HS-27A (cell line): Measurements from ENCODE around the gene ARHGAP33.

ENCODE experiments used
- DNase-seq: peaks from one replicate; pipeline ENCODE4 v3.0.0-alpha.2; 2012; ENCODE audit warnings: low read depth, missing footprints

The ARHGAP33 gene

DNA sequence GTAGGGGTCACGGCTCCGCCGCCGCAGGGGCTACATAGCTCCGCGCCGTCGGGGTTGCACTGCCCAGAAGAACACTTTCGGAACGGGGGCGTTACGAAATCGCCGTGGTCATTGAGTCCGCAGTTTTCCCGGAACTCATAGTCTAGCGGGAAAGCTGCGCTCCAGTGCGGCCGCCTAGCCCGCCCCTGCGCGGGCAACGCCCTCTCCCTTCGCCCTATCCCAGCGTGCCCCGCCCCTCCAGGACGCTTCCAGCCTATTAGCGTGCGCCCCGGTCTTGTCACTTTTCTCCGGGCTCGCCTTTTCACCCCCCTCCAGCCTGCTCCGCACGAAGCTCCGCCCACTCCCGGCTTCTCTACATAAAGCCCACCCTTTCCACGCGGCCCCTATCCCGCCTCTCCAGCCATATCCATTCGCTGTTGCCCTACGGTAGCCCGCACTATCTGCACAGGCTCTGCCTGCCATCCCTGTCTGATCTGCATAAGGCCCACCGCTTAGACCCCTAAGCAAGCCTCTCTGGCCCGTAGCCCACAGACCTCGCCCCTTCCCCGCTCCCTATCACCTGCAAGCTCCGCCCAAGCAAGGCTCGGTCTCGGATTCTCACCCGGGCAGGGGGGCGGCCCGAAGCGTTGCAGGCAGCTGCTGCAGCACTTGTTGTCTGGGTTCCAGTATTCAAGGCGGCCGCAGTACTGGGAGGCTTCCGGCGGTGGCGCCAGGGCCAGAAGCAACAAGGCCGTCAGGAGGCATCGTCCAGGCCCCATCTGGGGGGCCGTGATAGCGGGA lies 34.8 kb upstream of the ARHGAP33 start:
- peak; percentile 89 for DNase-seq

DNA sequence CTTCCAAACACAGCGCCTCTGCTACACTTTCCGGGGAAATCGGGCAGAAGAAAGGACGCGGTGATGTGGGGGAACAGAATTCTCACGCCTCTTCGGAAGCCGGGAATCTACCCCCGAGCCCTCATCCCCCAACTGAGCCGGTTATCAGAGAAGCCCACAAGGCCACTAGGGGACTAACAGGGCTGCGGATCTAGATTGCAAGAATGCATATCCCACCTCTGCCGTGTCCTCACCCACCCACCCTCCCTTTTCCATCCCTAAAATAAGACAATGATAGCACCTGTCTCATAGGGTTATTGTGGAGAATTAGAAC lies 34.2 kb upstream of the ARHGAP33 start:
- DNase-seq: no peak

DNA sequence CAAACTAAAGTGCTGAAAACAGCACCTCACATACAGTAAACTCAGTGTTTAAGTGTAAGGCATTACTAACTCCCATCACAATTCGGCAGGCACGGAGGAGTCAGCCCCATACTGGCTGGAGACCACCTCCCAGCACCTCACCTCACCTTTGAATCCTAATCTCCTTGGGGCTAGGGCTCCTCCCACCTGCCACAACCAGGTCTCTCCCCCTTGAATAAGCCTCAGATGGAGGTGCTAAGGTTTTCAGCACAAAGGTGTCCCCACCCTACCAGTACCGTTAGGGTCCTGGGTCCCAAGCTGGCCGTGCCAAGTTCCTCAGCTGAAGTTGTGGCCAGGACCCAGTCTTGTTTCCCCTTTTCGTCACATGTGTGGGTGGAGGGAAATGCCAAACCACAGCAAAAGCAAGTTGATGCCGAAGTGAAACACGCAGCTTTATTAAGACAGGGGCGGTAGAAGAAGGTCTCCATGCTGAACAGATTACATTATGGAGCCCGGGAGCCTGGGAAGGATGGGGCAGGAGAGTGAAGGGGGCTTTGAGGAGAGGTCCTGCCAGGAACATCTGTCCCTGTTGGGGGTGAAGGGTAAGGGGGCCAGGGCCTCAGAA lies 33.1 kb upstream of the ARHGAP33 start, which contains the start of gene IGFLR1:
TSS of gene IGFLR1 (minus strand) at position 332 of the 604 bp plus-strand sequence. CDS start 1,272 bp downstream, outside the sequence.
- no peak for DNase-seq

DNA sequence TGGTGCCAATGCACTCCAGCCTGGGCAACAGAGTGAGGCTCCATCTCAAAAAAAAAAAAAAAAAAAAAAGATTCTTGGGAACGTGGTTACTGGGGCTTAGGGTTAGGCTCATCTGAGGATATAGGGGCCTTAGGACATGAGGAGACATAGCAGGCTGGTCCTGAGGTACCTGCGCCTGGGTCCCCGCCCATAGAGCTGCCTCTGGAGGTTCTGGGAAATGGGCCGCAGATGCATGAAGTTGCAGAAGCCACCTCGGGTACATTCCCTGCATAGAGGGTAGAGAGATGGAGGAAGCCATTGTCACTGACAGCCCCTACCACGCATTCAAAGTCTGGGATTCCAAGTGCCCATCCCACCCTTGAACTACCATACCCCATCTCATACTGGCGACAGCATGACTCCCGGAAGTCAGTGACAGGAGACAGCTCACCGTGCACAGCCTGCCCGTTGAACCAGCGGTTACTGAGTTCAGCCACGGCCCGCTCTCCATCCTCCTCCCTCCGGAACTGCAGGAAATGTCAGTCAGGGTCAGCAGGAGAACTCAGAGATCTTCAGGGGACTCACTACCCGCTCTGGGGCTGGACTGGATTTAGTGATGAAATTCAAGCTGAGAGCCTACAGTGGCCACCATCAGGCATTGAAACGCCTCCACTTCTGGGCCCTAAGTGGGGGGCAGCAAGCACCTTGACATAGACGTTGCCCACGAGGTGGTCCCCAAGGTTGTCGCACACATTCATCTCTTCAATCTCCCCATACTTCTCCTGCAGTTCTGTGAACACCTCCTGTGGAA lies 31.5 kb upstream of the ARHGAP33 start:
- DNase-seq: no peak

DNA sequence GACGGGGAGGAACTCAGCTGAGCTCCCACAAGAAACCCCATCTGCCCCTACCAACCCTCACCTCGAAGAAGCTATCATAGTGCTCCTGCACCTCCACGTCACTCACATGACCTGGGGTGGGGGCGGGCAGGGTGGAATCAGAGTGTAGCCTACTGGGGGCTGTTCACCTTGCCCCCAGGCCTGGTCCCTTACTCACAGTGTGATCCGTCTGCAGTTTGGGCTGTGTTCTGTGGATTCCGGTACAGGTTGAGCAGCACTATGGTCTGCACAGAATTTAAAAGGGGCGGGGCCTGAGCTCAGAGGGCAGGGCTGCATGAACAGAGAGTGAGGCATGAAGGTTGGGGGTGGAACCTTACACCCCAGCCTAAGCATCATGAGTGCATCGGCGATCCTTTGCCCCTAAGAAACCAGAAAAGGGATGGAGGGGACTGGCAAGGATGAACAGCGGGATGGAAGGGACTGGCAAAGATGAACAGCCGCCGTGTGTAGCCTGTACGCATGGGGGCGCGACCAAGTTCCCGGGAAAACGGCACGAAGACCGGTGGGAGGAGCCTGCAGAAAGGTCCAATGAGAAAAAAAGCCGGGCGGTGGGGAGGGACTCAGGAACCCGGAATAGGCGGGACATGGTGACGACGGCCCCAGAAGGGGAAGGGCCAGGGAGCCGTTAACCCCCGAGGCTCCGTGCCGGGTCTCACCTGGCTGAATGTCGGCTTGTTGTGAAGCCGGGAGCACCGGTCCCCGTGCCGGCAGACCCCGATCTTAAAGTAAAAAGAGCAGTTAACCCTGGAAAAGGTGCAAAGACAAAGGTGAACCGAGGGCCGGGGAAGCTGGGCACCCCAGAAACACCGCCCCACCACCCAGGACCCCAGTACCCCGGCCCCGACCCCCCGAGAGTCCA lies 30.7 kb upstream of the ARHGAP33 start:
- peak; percentile 99 for DNase-seq

DNA sequence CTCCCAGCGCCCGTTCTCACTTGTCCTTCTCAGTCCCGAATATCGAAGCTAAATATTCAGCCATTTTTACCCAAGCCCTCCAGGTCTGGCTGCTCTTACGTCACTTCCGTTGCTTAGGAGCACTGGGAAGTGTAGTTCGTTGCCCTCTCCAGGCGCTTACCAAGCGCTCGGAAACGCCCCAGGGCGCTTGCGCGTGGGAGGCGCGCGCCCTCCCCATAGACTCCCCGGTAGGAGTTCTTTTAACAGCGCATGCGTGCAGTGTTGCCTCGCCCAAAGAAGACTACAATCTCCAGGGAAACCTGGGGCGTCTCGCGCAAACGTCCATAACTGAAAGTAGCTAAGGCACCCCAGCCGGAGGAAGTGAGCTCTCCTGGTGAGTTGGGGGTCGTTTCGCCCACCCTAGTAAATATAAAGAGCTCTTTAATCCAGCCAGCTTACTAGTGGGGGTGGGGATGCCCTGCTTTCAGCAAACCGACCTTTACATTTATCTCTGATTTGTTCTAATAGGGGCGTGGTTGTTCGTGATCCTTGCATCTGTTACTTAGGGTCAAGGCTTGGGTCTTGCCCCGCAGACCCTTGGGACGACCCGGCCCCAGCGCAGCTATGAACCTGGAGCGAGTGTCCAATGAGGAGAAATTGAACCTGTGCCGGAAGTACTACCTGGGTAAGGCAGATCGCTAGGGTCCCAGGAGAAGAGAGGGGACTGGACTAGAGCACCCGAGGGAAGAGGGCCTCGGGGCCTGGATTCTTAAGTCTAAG lies 29.9 kb upstream of the ARHGAP33 start, which contains the start of the genes PSENEN and U2AF1L4:
TSS of gene PSENEN (plus strand) at position 324 of the 759 bp plus-strand sequence. CDS start at position 604, 280 bp downstream.
TSS of gene U2AF1L4 (minus strand) at position 91 of the 759 bp plus-strand sequence. CDS start at position 64, 27 bp downstream.
- peak; percentile 100 for DNase-seq

DNA sequence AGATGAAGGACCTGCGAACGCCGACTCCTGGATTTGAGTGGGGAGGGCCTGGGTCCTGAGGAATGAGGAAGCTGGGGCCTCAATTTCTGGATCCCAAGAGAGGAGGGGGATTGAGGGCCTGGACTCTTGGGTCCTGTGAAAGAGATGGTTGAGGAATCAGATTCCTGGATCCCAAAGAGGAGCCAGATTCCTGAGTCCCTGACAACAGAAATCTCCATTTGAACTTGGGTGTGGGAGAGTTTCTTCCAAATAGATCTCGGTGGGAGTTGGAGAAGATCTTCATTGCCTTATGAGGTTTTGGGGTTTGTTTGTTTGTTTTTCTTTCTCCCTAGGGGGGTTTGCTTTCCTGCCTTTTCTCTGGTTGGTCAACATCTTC lies 29.3 kb upstream of the ARHGAP33 start:
- DNase-seq: no peak

DNA sequence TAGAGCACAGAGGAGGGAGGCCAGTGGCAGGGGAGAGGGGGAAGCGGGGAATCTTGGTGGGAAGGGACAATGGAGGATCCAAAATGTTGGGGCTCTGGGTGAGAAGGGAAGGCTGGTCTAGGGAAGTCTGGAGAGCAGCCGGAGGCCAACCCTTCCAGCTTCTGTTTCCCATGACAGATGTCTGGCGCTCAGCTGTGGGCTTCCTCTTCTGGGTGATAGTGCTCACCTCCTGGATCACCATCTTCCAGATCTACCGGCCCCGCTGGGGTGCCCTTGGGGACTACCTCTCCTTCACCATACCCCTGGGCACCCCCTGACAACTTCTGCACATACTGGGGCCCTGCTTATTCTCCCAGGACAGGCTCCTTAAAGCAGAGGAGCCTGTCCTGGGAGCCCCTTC lies 28.8 kb upstream of the ARHGAP33 start:
- DNase-seq: no peak

DNA sequence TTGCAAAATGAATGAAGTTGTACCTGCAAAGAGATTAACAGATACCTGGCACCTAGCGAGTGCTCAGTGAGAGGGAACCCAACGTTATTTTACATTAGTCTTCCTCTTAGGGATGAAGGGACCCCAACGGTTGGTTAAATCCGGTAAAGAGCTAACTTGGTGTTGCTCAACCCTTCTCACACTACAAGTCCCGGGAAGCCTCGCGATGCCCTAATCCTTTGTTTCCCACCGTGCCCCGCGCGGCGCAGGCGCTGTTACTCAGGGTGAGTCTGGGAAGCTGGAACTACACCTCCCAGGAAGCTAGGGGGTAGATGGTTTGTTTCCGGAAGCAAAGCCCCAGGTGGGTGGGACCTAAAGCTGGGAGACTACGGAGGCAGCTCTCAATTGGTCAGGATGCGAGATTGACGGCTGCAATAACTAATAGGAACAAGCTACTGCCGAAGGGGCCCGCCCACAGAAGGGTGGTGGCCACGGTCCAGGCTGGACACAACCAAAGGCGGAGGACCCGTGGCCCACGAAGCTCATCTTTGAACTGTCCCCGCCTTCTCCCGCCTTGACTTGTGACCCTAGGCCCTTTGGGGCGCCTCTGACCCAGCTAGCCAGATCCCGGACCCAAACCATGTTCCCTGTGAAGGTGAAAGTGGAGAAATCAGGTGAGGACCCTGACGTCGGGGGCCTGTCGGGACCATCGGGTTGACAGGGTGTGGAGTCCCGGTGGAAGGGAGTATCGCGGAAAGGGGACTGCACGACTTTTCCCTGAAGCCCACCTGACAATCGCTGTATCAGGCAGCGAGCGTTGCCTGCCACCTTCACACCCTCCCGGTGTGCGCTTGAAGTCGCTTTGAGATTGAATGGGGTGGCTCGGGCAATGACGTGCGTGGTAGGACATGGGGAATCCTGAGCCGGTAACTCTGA lies 27.0 kb upstream of the ARHGAP33 start, which contains the start of gene LIN37:
TSS of gene LIN37 (plus strand) at position 471 of the 915 bp plus-strand sequence. CDS start at position 620, 149 bp downstream.
- DNase-seq: peak; percentile 100

DNA sequence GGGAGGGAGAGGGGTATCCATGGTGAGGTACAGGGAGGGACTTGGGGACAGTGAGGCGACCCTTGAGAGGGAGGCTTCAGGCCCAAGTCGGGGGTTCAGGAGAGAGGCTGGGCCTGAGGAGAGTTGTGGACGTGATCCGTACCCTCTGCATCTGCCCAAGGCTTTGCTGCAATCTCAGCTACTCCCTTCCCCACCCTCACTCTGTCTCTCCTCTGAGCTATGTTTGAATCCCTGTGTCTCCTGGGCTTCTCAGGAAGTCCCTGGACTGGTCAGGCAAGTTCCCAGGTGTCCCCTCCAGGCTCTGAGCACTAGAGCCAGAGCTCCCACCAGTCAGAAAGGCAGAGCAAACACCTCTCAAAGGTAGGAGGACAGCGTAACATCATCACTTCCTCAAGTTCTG lies 25.2 kb upstream of the ARHGAP33 start:
- DNase-seq: no peak

DNA sequence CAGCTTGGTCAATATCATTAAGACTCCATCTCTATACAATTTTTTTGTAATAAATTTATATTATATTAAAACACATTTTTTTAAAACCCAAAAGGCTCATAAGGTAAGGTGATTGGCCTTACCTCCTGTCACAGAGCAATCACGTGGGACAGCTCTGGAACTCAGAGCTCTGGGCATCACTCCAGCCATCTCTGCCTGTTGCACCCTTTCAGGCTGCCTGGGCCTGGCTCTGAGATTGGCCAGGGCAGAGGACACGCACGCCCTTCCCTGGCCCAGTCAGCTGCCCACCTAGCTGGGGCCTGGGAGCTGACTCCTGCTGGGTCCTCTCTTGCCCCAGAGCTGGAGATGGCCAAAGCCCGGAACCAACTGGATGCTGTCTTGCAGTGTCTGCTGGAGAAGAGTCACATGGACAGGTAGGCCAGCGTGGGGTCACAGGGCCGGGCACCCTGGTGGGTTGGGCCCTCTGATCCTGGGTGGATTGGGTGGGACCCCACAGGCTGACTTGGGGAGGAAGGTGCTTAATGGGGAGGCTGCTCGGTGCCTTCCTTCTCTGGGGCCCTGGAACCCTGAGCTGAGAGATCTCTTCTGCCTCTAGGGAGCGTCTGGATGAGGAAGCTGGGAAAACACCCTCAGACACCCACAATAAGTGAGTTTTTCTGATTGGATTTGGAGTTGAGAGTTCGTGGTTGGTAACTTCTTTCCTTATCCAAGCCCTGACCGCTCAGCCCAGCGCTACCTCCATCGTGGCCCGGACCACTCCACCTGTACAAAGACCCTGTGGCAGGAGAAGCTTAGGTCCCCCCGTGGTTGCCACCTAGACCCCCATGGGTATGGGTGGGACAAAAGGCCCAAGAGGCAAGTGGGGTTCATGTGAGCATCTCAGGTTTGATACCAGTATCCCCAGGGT lies 23.3 kb upstream of the ARHGAP33 start:
- DNase-seq: no peak

DNA sequence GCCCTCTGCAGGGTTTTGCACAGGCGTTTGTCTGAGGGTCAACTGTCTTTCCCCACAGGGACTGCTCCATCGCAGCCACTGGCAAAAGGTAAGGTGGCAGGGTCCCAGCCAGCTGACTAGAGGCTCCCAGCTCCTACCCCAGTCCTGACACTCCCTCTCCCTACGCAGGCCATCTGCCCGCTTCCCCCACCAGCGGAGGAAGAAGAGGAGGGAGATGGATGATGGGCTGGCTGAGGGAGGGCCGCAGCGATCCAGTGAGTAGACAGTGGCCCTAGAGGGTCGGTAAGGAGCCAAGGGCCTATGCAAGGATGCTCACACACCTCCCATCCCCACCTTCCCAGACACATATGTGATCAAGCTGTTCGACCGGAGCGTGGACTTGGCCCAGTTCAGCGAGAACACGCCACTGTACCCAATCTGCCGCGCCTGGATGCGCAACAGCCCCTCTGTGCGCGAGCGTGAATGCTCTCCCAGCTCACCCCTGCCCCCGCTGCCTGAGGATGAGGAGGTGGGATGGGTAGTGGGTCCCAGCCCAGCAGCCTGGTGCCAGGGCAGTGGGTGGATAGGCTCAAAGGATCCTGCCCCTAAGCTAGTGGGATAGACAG lies 22.5 kb upstream of the ARHGAP33 start:
- no peak for DNase-seq

DNA sequence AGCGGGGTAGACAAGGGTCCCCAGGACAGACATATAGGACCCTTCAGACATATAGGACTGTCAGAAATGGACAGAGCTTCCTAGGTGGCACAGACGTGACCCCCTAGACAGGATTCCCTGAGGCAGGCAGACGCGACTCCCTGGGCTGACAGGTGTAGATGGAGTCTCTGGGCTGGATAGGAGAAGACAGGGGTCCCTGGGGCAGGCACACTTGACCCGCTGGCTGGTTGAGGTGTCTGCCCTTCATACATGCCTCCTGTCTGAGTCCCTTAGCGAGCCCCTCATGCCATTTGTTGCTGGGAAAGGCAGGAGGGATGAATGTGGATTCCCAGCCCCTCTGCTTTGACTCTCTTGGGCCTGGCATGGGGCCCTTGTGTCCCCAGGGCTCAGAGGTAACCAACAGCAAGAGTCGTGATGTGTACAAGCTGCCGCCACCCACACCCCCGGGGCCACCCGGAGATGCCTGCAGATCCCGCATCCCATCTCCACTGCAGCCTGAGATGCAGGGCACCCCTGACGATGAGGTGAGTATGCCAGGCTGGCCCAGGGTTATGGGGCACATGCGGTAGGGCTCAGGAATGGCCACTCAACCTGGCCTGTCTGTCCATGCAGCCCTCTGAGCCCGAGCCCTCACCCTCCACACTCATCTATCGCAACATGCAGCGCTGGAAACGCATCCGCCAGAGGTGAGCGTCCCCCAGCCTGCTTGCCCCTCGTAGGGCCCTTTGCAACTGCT lies 21.6 kb upstream of the ARHGAP33 start:
- no peak for DNase-seq

DNA sequence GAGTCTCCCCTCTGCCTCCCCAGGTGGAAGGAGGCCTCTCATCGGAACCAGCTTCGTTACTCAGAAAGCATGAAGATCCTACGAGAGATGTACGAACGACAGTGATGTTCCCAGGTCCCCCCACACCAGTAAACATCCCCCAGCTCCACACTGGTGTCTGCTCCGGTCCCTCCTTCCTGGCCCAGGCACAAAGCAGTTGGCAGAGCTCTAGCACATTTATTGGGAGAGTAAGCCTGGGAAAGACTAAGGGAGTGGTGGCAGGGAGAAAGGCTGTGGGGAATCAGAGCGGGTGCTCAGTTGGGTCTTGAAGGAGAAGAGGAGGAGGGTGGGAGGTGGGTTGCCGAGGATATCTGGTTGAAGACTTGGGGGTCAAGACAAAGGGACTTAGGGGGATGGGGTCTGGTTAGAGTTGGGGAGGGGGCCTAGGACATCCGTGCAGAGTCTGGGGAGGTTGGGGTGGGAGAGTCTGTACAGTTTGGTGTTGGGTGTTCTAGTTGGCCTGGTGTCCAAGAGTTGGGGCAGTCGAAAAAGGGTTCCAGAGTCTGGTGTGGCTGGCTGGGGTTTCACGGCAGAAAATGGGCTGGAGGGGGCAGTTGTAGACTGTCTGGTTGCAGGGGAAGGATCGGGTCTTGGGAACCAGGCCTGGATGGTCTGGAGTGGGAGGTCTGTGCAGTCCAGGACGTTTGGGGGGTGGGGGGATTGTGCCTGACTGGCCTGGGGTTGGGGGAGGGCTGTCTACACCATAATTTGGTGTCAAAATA lies 20.8 kb upstream of the ARHGAP33 start:
- DNase-seq: no peak

DNA sequence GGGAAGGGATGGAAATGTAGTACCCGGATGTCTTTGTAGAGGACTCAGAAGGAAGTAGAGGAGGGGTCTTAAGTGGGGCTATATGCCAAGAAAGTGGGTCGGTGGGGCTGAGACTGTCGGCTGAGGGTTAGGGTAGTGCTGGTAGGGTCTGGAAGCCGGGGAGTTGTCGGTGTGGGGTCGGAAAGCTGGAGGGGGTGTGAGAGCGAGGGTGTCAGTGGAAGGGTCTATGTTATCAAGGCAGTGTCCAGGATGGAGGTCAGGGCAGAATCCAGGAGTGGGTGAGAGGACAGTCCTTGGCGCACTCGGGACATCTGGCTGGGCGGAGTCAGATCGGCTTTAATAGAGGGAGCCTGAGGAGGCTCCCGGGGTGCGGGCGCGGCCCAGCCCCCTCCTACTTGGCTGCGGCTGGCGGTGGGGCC lies 20.2 kb upstream of the ARHGAP33 start:
- no peak for DNase-seq

DNA sequence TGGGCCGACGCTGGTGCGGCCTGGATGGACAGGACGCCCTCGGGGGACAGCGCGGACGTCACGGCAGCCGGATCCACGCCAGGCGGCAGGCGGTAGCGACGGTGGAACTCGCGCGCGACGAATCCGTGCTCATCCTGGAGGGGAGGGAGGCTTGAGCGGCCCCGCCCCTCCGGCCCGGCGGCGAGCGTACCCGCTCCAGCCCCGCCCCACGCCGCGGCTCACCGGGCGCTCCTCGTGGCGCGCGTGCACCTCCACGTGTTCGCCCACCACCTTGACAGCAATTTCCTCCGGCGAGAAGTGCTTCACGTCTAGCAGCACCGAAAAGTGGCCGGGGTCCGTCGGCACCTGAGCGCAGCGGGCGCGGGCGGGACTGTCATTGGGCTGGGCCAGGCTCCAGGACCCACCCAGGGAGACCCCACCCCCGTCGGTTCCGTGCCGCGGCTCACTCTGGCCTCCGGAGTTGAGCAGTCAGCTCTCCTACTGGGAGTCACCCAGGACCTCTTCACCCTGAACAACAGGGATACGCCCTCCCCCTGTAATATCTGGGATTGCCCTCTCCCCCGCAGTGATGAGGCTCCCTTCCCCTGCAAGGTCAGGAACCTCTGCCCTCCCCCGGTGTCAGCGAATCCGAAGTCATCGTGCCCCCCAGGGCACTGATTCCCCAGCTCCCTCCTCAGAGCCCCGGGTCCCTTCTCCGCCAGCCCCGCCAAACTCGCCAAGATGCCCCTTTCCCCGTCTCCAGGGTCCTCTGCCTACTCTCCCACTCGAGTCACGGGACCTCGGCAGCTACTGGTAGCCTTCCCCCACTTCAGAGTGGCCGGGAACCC lies 19.6 kb upstream of the ARHGAP33 start:
- no peak for DNase-seq
